AG09309 (cell line): ENCODE measurements around the gene LIX1.

Experiments used
- DNase-seq: peaks from one replicate; pipeline ENCODE4 v3.0.0-alpha.2; 2010; ENCODE audit warnings: low read depth
- H3K4me3 ChIP-seq: 2 replicates; pipeline ENCODE4 v1.5.1; 2011; ENCODE audit warnings: mild to moderate bottlenecking, low read depth, low read length, moderate library complexity; ENCODE audit not compliant: control insufficient read depth
- TF ChIP-seq, protein P1 (sequence below): IDR thresholded peaks from 2 replicates; pipeline ENCODE4 v1.5.1; 2011; ENCODE audit warnings: mild to moderate bottlenecking, low read depth, low read length, inconsistent platforms; ENCODE audit not compliant: insufficient read depth, control insufficient read depth; ENCODE audit errors: missing control alignments

LIX1 gene

DNA sequence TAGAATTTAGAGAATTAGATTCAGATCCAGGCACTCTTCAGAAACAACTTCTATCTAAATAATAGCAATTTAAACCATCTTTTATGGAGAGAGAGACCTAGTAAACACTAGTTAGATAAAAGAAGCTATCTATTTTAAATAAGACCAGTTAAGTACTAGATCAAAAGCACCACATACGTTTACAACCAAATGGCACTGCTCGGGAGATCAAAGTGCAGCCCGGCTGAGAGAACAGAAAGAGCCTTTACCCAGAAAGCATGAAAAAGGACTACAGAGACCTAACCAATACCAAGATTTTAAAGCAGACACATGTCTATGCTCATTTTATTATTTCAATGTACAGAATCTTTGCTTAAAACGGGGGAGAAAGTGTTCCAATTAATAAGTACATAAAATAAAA, 30.8 kb downstream of the LIX1 start:
- no peak overlapping the region for H3K4me3 ChIP-seq
- DNase-seq: no peak
- TF ChIP-seq, protein P1, sequence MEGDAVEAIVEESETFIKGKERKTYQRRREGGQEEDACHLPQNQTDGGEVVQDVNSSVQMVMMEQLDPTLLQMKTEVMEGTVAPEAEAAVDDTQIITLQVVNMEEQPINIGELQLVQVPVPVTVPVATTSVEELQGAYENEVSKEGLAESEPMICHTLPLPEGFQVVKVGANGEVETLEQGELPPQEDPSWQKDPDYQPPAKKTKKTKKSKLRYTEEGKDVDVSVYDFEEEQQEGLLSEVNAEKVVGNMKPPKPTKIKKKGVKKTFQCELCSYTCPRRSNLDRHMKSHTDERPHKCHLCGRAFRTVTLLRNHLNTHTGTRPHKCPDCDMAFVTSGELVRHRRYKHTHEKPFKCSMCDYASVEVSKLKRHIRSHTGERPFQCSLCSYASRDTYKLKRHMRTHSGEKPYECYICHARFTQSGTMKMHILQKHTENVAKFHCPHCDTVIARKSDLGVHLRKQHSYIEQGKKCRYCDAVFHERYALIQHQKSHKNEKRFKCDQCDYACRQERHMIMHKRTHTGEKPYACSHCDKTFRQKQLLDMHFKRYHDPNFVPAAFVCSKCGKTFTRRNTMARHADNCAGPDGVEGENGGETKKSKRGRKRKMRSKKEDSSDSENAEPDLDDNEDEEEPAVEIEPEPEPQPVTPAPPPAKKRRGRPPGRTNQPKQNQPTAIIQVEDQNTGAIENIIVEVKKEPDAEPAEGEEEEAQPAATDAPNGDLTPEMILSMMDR: no peak

DNA sequence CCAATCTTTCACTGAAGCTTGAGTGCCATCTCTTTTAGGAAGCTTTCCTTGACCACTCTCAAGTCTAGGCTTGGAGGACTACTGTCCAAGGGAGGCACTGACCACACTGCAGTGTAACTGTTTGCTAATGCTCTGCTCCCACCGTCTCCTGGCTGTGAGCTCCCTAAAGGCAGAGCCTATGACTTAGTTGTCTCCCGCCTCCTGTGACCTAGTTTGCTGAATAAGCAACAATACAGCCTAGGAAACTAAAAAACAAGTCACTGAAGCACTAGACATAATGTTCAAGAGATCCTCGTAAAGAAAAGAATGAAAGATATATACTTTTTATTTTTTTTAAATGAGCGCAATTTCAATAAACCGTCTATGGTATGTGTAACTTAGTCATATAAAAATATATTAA, 31.4 kb downstream of the LIX1 start:
- H3K4me3 ChIP-seq: no peak overlapping the region
- no peak for DNase-seq
- TF ChIP-seq, protein P1: no peak

DNA sequence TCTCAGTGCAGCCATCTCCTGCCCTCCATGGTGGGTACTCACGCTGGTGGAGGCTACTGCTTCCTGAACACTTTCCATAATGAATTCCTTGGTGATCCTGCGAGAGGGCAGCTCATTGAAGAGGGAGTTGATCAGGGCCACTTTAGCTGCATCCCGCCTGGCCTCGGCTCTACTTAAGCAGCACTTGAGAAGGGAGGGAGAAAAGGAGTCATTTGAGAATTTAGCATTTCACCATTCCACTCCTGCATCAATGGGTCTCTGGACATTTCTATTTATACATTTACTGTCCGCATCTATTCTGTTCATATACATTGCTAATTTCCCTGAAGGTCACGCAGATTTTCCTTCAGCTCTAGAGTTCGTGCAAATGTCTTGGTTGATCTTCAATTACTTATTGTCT, 35.1 kb downstream of the LIX1 start:
- TF ChIP-seq, protein P1: no peak
- DNase-seq: no peak
- H3K4me3 ChIP-seq: no peak overlapping the region

DNA sequence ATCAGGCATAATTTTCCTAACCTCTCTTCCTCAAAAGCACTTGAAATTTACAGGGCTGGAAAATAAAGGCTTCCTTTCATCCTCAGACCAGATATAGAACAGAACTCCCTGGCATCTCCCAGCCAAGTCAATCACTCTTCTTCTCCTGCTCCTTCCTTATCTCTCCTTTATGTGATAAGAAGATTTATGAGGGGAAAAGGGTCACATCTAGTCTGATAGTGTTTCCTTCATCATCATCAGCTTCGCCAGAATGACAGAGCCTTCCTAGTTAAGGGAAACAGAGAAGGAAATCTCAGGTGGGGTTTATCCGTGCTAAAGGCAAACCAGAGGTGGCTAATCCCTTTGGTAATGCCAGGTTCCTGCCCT, 36.2 kb downstream of the LIX1 start:
- DNase-seq: no peak
- TF ChIP-seq, protein P1: no peak
- H3K4me3 ChIP-seq: no peak overlapping the region

DNA sequence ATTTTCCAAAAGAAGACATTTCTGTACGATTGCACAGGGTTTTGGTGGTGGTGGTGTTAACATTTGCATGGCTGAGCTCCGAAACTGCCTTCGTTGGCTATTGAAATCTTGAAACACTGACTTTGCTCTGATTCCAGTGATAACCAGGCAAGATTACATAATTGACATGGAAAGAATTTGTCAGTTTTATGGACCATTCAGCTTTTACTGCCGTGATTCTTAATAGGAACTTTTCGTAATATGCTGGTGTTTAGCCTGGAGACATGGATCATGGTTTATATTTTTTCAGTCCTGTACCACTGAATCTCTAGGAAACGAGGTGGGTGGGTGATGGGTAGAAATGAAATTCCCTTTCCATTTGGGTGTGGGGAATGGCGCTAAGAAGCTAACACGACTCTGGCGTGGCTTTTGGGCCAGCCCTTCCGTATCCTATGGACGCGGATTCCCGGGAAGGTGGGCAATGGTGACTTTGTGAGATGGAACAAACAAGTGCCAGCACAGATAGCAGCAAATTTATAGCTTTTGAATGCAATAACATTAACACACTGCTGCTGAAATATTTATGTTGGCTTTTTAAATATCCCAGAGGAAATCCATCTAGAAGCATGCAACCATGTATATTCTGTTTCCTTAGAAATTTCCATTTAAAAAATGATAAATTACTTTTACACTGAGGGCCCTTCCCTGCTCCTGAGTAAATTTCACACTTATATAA, 36.8 kb downstream of the LIX1 start:
- no peak overlapping the region for H3K4me3 ChIP-seq
- TF ChIP-seq, protein P1: no peak
- no peak for DNase-seq

DNA sequence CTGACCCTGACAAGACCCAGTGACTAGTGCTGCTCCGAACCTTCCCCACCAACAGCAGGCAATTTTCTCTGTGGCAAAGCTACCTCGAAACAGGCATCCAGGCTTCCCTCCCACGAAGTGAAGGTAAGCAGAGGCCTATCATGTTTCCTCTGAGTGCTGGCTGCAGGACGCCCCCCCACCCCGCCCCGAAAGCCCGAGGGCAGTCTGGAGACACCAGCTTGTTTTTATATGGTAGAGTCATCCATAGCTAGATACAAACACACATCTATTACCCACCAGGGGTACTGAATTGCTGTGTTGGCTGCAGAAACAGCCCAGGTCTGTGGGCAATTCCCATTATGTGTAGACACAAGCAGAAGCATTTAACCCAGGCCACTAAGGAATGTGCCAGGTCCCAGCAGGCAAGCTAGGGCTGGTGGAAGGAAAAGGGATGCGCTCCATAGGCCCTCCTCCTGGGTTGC, 40.4 kb downstream of the LIX1 start:
- no peak overlapping the region for H3K4me3 ChIP-seq
- no peak for DNase-seq
- TF ChIP-seq, protein P1: no peak
